ENCODE measurements around the gene KLHL10. TPM values are rescaled to one million over a fixed set of nuclear protein-coding genes. Genes with fewer than 3 reads are reported as not detected.

Gene KLHL10
- total and polyA plus RNA-seq, 2 of the 13 experiments (the other 11 are each of a cell fraction or from before 2014, with no cell fraction given): 0.04 to 0.08 TPM

- TF ChIP-seq CCAR2 (optimal IDR thresholded peaks at IDR 0.05; ENCODE audit: low read depth, low read length): no peak
- TF ChIP-seq RBAK (CRISPR knock-in tag; IDR thresholded peaks at IDR 0.05): no peak
- TF ChIP-seq ZBTB21 (CRISPR knock-in tag; IDR thresholded peaks at IDR 0.05): no peak
- no peak for TF ChIP-seq ZNF33B (CRISPR knock-in tag; IDR thresholded peaks at IDR 0.05)
- 0 out of 2 replicates have a peak, but pooled peaks have one; percentile 15 for TF ChIP-seq IRX3 (CRISPR knock-in tag; IDR thresholded peaks at IDR 0.05; ENCODE audit: borderline replicate concordance, low read depth)
- TF ChIP-seq ZNF564 (CRISPR knock-in tag; IDR thresholded peaks at IDR 0.05): 0 out of 2 replicates have a peak, but pooled peaks have one; percentile 38
- no peak for TF ChIP-seq ZNF160 (CRISPR knock-in tag; IDR thresholded peaks at IDR 0.05)
- peak; percentile 10; the same call in 1 of the 2 replicates for TF ChIP-seq ZNF329 (CRISPR knock-in tag; IDR thresholded peaks at IDR 0.05; ENCODE audit: low read depth)
- TF ChIP-seq ADNP (CRISPR knock-in tag; IDR thresholded peaks at IDR 0.05): no peak
- 0 out of 2 replicates have a peak, but pooled peaks have one; percentile 11 for TF ChIP-seq ZNF580 (CRISPR knock-in tag; IDR thresholded peaks at IDR 0.05; ENCODE audit: borderline replicate concordance, low read depth)
- TF ChIP-seq ZNF33A (CRISPR knock-in tag; IDR thresholded peaks at IDR 0.05; ENCODE audit: borderline replicate concordance): no peak
- TF ChIP-seq ZBTB40 (IDR thresholded peaks at IDR 0.05): no peak
- no peak for TF ChIP-seq ZBTB40 (CRISPR knock-in tag; IDR thresholded peaks at IDR 0.05)
- TF ChIP-seq TBX2 (CRISPR knock-in tag; IDR thresholded peaks at IDR 0.05; ENCODE audit: borderline replicate concordance): peak; percentile 59; the same call in 1 of the 2 replicates
- TF ChIP-seq SMARCC2 (IDR thresholded peaks at IDR 0.05): no peak
- no peak; the same call in 1 of the 2 replicates for TF ChIP-seq ZNF724P (CRISPR knock-in tag; IDR thresholded peaks at IDR 0.05; ENCODE audit: borderline replicate concordance)
- TF ChIP-seq NR0B2 (CRISPR knock-in tag; IDR thresholded peaks at IDR 0.05): no peak
- peak; percentile 51; the same call in 1 of the 2 replicates for TF ChIP-seq ZBTB7A (CRISPR knock-in tag; IDR thresholded peaks at IDR 0.05)
Measured at GRCh38 chr17:41800601-41801373, 36.8 kb upstream of the KLHL10 start (continued).
